PC-9 (cell line): ENCODE results near the gene NRG2. TPM values are rescaled to one million over a fixed set of nuclear protein-coding genes. Genes with fewer than 3 reads are reported as not detected.
A peak's percentile ranks its signal among the peaks of the same experiment; 100 is the strongest.

Experiments used
- BruUV-seq: library from RNA; stranded (reverse); fragments of 400-500 nt; replicated peaks from 2 replicates; lab custom pipeline; 2021; lab: Mats Ljungman, UMichigan
- CTCF ChIA-PET: fragments of 300-600 bp; sonication (Branson Sonifier 250); formaldehyde crosslinking; loops from one replicate; lab custom pipeline; 2022; ENCODE audit warnings: antibody characterized with exemption; lab: Charles Lee
- POLR2A ChIA-PET: fragments of 300-600 bp; sonication (Branson Sonifier 250); formaldehyde crosslinking; loops from one replicate; lab custom pipeline; 2022; ENCODE audit warnings: antibody characterized with exemption; ENCODE audit not compliant: unreplicated experiment; lab: Charles Lee
- DNase-seq, 2 experiments: peaks; one replicate each; pipeline versions ENCODE4 v3.0.0 to v3.0.0-alpha.2; 2015 to 2022; ENCODE audit warnings: mixed read lengths in 1 of 2
- H2AFZ ChIP-seq: fragments of 200-600 bp; sonication (generic); 2 replicates; pipeline ENCODE4 v1.8.1; 2017; ENCODE audit warnings: antibody characterized with exemption
- H3F3A ChIP-seq: fragments of 200-600 bp; sonication (generic); 2 replicates; pipeline ENCODE4 v1.8.1; 2017; ENCODE audit warnings: antibody characterized with exemption, mild to moderate bottlenecking, low read depth; ENCODE audit not compliant: insufficient read depth
- H3K27ac ChIP-seq: fragments of 200-600 bp; sonication (generic); 2 replicates; pipeline ENCODE4 v1.6.1; 2016; ENCODE audit warnings: mixed run types
- H3K27me3 ChIP-seq: fragments of 200-600 bp; sonication (generic); 2 replicates; pipeline ENCODE4 v1.6.1; 2016; ENCODE audit warnings: low read depth, mixed run types; ENCODE audit not compliant: insufficient read depth
- H3K36me3 ChIP-seq: fragments of 200-600 bp; sonication (generic); 2 replicates; pipeline ENCODE4 v1.6.1; 2016; ENCODE audit warnings: low read depth, mixed run types
- H3K4me1 ChIP-seq: fragments of 200-600 bp; sonication (generic); replicated peaks from 2 replicates; pipeline ENCODE4 v1.6.1; 2016; ENCODE audit warnings: mixed run types; ENCODE audit not compliant: insufficient read depth
- H3K4me2 ChIP-seq: fragments of 200-600 bp; sonication (generic); 2 replicates; pipeline ENCODE4 v1.6.1; 2017; ENCODE audit warnings: mixed run types
- H3K4me3 ChIP-seq: fragments of 200-600 bp; sonication (generic); 2 replicates; pipeline ENCODE4 v1.6.1; 2016; ENCODE audit warnings: mixed run types
- H3K79me2 ChIP-seq: fragments of 200-600 bp; sonication (generic); 2 replicates; pipeline ENCODE4 v1.6.1; 2017; ENCODE audit warnings: low read depth, mixed run types
- H3K9me2 ChIP-seq: fragments of 200-600 bp; sonication (generic); 2 replicates; pipeline ENCODE4 v1.8.1; 2017; ENCODE audit warnings: mild to moderate bottlenecking; ENCODE audit not compliant: insufficient read depth
- H3K9me3 ChIP-seq: fragments of 200-600 bp; sonication (generic); 2 replicates; pipeline ENCODE4 v1.8.1; 2016; ENCODE audit warnings: low read depth; ENCODE audit not compliant: insufficient read depth
- H4K20me1 ChIP-seq: fragments of 200-600 bp; sonication (generic); 2 replicates; pipeline ENCODE4 v1.8.1; 2017; ENCODE audit not compliant: insufficient read depth
- EZH2 ChIP-seq: fragments of 200-600 bp; sonication (generic); IDR thresholded peaks from 2 replicates; pipeline ENCODE4 v1.8.0; 2017; ENCODE audit warnings: antibody characterized with exemption, low read depth
- intact Hi-C: fragments of 100-400 bp; cut with micrococcal nuclease; formaldehyde crosslinking; loops from one replicate; pipeline ENCODE4 v1.10.0; 2022; ENCODE audit not compliant: unreplicated experiment
- total RNA-seq: library from RNA; stranded (reverse); gene quantifications from 2 replicates; pipeline ENCODE4 v1.2.3, GENCODE V29; 2021
- TF ChIP-seq, protein P1 (sequence below): fragments of 200-600 bp; sonication (generic); conservative IDR thresholded peaks from 2 replicates; pipeline ENCODE4 v1.6.1; 2017; ENCODE audit warnings: mixed run types, antibody characterized with exemption, mild to moderate bottlenecking, moderate library complexity

The NRG2 gene
- total RNA-seq, 1 experiment from 2014 or later = not detected

DNA sequence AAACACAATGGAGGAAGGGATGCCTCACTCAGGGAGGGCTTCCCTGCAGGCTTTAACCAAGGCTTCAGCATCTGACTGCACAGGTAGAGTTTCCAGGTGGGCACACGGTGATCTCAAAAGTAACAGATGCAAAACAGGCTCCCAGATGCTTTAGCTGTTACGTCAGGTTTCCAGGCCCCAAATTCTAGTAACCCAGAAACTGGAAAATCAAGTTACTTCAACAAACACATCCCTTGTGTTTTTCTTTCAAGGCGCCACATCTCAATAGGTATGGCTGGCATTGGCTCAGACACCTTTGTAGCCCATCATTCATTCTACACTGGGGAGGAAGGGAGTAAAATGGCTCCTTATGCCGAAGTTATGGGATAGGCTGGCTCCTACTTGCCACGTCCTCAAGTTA lies 27.4 kb downstream of the NRG2 start:
- ChIA-PET POLR2A (interaction anchor here (0.8 kb wide), 1 partner anchor 171 kb away, joined by 6 read pairs; no protein-coding TSS in a partner anchor), CTCF (no interaction called here)
- no peaks in the 10 kb centered on the region for H3K36me3 ChIP-seq
- H3F3A ChIP-seq = peaks cover 10% of the 10 kb centered on the region
- peaks cover 33% of the 10 kb centered on the region for H3K4me1 ChIP-seq
- TF ChIP-seq EZH2 = no peak
- no peak overlapping the region for H2AFZ ChIP-seq
- no TSS peak for BruUV-seq
- H3K27ac ChIP-seq = no peak overlapping the region
- H3K4me2 ChIP-seq = peak overlapping the region; percentile 26
- peak in 1 of 2 experiments; percentile 76 for DNase-seq
- 0 out of 2 replicates have a peak, but pooled peaks cover 3% of the 10 kb centered on the region for H4K20me1 ChIP-seq
- intact Hi-C loops = no loop called here
- H3K9me2 ChIP-seq = no peaks in the 10 kb centered on the region
- no peak overlapping the region for H3K4me3 ChIP-seq
- no peaks in the 10 kb centered on the region for H3K79me2 ChIP-seq
- no peaks in the 10 kb centered on the region for H3K27me3 ChIP-seq
- H3K9me3 ChIP-seq = no peaks in the 10 kb centered on the region

DNA sequence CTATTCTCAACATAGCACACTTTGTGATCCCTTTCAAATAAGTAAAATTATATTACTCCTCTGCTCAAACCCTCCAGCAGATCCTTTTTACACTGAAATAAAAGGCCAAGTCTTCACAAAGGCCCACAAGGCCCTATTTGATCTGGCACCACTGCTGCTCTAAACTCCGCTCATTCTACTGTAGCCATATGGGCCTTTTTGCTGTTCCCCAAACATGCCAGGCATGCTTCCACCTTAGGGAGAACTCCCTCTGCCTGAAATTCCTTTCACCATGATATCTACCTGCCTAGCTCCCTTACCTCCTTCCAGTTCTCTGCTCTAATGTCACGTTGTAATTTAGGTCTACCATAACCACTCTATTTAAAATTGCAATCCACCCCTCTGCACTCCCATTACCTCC lies 28.3 kb downstream of the NRG2 start:
- H3K79me2 ChIP-seq = no peaks in the 10 kb centered on the region
- peak overlapping the region; percentile 41; the same call in 1 of the 2 replicates for H3K4me2 ChIP-seq
- no peaks in the 10 kb centered on the region for H3K36me3 ChIP-seq
- no peaks in the 10 kb centered on the region for H3K9me2 ChIP-seq
- no peak overlapping the region for H3K27ac ChIP-seq
- ChIA-PET POLR2A (no interaction called here), CTCF (no interaction called here)
- peaks cover 39% of the 10 kb centered on the region for H3K4me1 ChIP-seq
- 0 out of 2 replicates have a peak, but pooled peaks cover 3% of the 10 kb centered on the region for H4K20me1 ChIP-seq
- no peak for DNase-seq
- intact Hi-C loops = no loop called here
- no TSS peak for BruUV-seq
- TF ChIP-seq EZH2 = no peak
- TF ChIP-seq, protein P1, sequence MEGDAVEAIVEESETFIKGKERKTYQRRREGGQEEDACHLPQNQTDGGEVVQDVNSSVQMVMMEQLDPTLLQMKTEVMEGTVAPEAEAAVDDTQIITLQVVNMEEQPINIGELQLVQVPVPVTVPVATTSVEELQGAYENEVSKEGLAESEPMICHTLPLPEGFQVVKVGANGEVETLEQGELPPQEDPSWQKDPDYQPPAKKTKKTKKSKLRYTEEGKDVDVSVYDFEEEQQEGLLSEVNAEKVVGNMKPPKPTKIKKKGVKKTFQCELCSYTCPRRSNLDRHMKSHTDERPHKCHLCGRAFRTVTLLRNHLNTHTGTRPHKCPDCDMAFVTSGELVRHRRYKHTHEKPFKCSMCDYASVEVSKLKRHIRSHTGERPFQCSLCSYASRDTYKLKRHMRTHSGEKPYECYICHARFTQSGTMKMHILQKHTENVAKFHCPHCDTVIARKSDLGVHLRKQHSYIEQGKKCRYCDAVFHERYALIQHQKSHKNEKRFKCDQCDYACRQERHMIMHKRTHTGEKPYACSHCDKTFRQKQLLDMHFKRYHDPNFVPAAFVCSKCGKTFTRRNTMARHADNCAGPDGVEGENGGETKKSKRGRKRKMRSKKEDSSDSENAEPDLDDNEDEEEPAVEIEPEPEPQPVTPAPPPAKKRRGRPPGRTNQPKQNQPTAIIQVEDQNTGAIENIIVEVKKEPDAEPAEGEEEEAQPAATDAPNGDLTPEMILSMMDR = no peak
- peaks cover 16% of the 10 kb centered on the region for H3F3A ChIP-seq
- H3K4me3 ChIP-seq = no peak overlapping the region
- no peak overlapping the region for H2AFZ ChIP-seq
- no peaks in the 10 kb centered on the region for H3K9me3 ChIP-seq
- no peaks in the 10 kb centered on the region for H3K27me3 ChIP-seq

DNA sequence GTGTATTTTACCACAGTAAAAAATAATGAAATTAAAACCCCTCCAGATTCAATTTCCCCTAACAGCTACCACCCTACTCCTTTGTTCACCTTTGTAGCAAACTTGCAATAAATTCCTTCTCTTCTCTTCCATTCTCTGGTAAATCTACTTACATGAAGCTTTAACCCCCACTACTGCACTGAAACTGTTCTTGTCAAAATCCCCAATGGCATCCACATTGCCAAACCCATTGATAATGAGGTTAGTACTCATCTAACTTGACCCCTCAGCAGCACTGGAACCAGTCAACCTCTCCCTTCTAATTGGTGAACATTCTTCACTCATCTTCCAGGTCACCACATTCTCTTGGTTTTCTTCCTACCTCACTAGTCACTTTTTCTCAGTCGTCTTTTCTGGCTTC lies 29.6 kb downstream of the NRG2 start:
- CTCF ChIA-PET = no interaction called here

More for the DNA sequence above, 29.6 kb downstream of the NRG2 start:
- no peaks in the 10 kb centered on the region for H3K79me2 ChIP-seq
- TF ChIP-seq, protein P1 = no peak
- no peak for TF ChIP-seq EZH2
- no peaks in the 10 kb centered on the region for H3K36me3 ChIP-seq
- intact Hi-C loops = no loop called here
- H4K20me1 ChIP-seq = 0 out of 2 replicates have a peak, but pooled peaks cover 3% of the 10 kb centered on the region
- peaks cover 39% of the 10 kb centered on the region for H3K4me1 ChIP-seq
- DNase-seq = no peak
- H3K4me2 ChIP-seq = no peak overlapping the region
- no peak overlapping the region for H2AFZ ChIP-seq
- POLR2A ChIA-PET = no interaction called here
- BruUV-seq = no TSS peak
- H3F3A ChIP-seq = peaks cover 16% of the 10 kb centered on the region
- no peaks in the 10 kb centered on the region for H3K9me2 ChIP-seq
- no peak overlapping the region for H3K4me3 ChIP-seq
- no peaks in the 10 kb centered on the region for H3K27me3 ChIP-seq
- no peak overlapping the region for H3K27ac ChIP-seq
- no peaks in the 10 kb centered on the region for H3K9me3 ChIP-seq
